Left kidney (tissue), 8 donors: ENCODE measurements around the gene ENKUR. TPM values are rescaled to one million over a fixed set of nuclear protein-coding genes. Genes with fewer than 3 reads are reported as not detected.

ENCODE experiments used
- DNase-seq: peaks from one replicate; pipeline ENCODE4 v3.0.0-alpha.2; 2013
- long read RNA-seq, 8 donors: transcript quantifications; one replicate each; lab custom pipeline, GENCODE V29; 2026
- polyA plus RNA-seq: library from polyadenylated mRNA; unstranded; fragments of 120-200 nt; gene quantifications from one replicate; pipeline ENCODE4 v1.2.1, GENCODE V29; 2013; ENCODE audit not compliant: insufficient read length

The ENKUR gene
- polyA plus RNA-seq: 4.1 TPM
- long read RNA-seq, donor 1: 0 reads
- long read RNA-seq, donor 2: 0 reads
- long read RNA-seq, donor 3: 0 reads
- long read RNA-seq, donor 4: 0 reads
- long read RNA-seq, donor 5: 0 reads
- long read RNA-seq, donor 6, partial matches to known transcripts: 0 of 2 reads
- long read RNA-seq, donor 6, other reads (novel, unspliced or antisense): 0 of 2 reads
- long read RNA-seq, donor 7, partial matches to known transcripts: 0 of 1 reads
- long read RNA-seq, donor 7, other reads (novel, unspliced or antisense): 0 of 1 reads
- long read RNA-seq, donor 8, partial matches to known transcripts: 15 of 16 reads
- long read RNA-seq, donor 8, other reads (novel, unspliced or antisense): 0 of 16 reads

- DNase-seq: peak; percentile 97
Observed at GRCh38 chr10:25015828-25016375, at the start of gene ENKUR. Gene ENKUR, minus strand, starts transcription at chr10:25016158. Its CDS starts 222 bp downstream, at chr10:25015936.

GRCh38 chr10:25064401-25064800 lies 48.4 kb upstream of the ENKUR start:
- no peak for DNase-seq

GRCh38 chr10:25063644-25064043 lies 47.7 kb upstream of the ENKUR start:
- no peak for DNase-seq

- no peak for DNase-seq
Observed at GRCh38 chr10:25063157-25063556, 47.2 kb upstream of the ENKUR start.

- no peak for DNase-seq
Observed at GRCh38 chr10:25061711-25062449, 45.9 kb upstream of the ENKUR start.

- no peak for DNase-seq
Observed at GRCh38 chr10:25061125-25061524, 45.2 kb upstream of the ENKUR start.

GRCh38 chr10:25059990-25060389 lies 44.0 kb upstream of the ENKUR start:
- no peak for DNase-seq

GRCh38 chr10:25057886-25058285 lies 41.9 kb upstream of the ENKUR start:
- DNase-seq: no peak

- no peak for DNase-seq
Observed at GRCh38 chr10:25056726-25057125, 40.8 kb upstream of the ENKUR start.

- no peak for DNase-seq
Observed at GRCh38 chr10:25052012-25052411, 36.1 kb upstream of the ENKUR start.

- no peak for DNase-seq
Observed at GRCh38 chr10:25050402-25050801, 34.4 kb upstream of the ENKUR start.

- DNase-seq: no peak
Observed at GRCh38 chr10:25049966-25050365, 34.0 kb upstream of the ENKUR start.

- DNase-seq: no peak
Observed at GRCh38 chr10:25048450-25048849, 32.5 kb upstream of the ENKUR start.

- no peak for DNase-seq
Observed at GRCh38 chr10:25047591-25048301, 31.8 kb upstream of the ENKUR start.

- no peak for DNase-seq
Observed at GRCh38 chr10:25047088-25047487, 31.1 kb upstream of the ENKUR start.

GRCh38 chr10:25046641-25047040 lies 30.7 kb upstream of the ENKUR start:
- DNase-seq: no peak

GRCh38 chr10:25039531-25039930 lies 23.6 kb upstream of the ENKUR start:
- DNase-seq: no peak

- no peak for DNase-seq
Observed at GRCh38 chr10:25038325-25038724, 22.4 kb upstream of the ENKUR start.

GRCh38 chr10:25036381-25036780 lies 20.4 kb upstream of the ENKUR start:
- DNase-seq: no peak

- no peak for DNase-seq
Observed at GRCh38 chr10:25029519-25029918, 13.6 kb upstream of the ENKUR start.

GRCh38 chr10:25028711-25029110 lies 12.8 kb upstream of the ENKUR start:
- DNase-seq: no peak

GRCh38 chr10:25026463-25026862 lies 10.5 kb upstream of the ENKUR start:
- DNase-seq: no peak

- DNase-seq: no peak
Observed at GRCh38 chr10:25024528-25024927, 8.6 kb upstream of the ENKUR start.
